D721Med (cell line): Measurements from ENCODE around the gene MYO5B.

Experiments used
- DNase-seq: peaks from one replicate; pipeline ENCODE4 v3.0.0; 2011; ENCODE audit warnings: low spot score; ENCODE audit not compliant: insufficient read length
- FAIRE-seq: peaks from 2 replicates; lab custom pipeline; 2011; peaks lifted over from hg19 to GRCh38; lab: Jason Lieb, UNC
- TF ChIP-seq, protein P1 (sequence below): IDR thresholded peaks from 2 replicates; pipeline ENCODE4 v1.5.1; 2012; ENCODE audit warnings: mild to moderate bottlenecking, control low read depth; ENCODE audit not compliant: insufficient read depth; ENCODE audit errors: missing control alignments

The MYO5B gene

DNA sequence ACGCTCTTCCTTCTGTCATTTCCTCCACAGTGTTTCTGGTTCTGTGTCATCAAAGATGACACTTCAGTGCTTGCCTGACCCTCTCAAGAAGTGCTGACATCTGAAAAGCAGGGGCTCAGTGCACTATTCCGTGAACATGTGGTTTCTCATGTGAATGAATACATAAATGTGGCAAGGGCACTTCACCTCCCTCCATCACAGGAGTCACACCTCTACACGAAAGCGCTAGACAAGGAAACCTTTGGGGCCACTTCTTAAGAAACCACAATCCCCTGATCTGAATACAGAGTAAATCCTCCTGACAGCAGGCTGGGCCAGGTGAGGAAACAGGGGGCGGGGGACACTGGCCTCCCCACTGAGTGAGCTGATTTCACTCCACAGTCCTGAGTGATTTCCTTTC is 235.8 kb downstream of the MYO5B start:
- FAIRE-seq: no peak
- no peak for DNase-seq
- TF ChIP-seq, protein P1, sequence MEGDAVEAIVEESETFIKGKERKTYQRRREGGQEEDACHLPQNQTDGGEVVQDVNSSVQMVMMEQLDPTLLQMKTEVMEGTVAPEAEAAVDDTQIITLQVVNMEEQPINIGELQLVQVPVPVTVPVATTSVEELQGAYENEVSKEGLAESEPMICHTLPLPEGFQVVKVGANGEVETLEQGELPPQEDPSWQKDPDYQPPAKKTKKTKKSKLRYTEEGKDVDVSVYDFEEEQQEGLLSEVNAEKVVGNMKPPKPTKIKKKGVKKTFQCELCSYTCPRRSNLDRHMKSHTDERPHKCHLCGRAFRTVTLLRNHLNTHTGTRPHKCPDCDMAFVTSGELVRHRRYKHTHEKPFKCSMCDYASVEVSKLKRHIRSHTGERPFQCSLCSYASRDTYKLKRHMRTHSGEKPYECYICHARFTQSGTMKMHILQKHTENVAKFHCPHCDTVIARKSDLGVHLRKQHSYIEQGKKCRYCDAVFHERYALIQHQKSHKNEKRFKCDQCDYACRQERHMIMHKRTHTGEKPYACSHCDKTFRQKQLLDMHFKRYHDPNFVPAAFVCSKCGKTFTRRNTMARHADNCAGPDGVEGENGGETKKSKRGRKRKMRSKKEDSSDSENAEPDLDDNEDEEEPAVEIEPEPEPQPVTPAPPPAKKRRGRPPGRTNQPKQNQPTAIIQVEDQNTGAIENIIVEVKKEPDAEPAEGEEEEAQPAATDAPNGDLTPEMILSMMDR: no peak

DNA sequence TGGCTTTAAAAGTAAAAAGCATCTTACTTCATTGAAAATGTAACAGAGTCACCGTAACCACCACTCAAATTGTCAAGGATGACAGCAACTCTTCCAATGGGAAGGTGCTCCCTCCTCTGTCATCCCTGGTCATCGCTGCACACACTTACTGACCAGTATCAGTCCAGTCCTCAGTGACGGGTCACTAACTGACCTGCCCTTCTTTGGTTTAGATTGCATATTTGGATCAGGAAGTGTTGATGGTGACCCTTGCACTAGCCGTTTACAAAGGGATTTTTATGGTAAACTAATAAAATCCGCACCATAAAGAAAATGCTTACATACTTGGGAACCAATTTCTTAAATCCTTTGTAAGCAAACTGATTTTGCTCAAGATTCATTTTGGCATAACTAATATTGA is 239.7 kb downstream of the MYO5B start:
- TF ChIP-seq, protein P1: no peak
- FAIRE-seq (no peak), DNase-seq (no peak)

DNA sequence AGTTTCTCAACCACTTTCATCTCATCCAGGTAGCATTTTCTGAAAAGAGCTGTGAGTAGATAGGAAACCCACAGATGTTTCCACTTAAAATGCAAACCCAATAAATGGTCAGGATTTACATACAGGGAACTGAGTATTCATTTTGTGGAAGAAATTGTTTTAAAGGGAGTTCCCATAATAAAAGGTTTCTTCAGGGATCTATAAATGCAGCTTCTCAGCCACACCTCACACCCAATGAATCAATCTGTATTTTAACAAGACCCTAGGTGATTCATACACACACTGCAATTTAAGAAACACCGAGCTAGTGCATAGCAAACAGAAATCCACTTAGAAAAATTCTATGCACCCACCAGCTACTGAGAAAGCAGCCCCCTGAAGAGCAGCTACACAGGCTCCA is 241.6 kb downstream of the MYO5B start:
- TF ChIP-seq, protein P1: no peak
- DNase-seq (no peak), FAIRE-seq (no peak)

DNA sequence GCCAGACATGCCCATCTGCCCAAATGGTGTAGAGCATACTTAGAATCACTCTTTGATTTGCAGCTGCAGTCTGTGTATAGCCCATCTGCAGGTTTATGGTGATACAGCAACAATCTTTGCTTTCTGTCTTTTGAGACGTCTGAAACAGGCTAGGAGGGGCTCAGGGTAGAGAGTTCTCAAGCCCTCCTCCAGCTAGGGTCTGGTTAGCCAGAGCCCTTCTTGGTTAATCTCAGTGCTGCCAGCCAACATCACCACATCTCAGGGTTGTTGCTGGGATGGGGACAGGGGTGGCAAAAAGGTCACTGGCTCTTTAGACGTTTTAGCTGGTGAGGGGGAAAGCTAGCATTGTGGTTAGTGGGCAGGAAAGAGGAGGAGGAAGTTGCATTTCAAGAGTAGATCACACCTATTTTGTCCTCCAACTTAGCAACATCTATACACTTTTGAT is 245.0 kb downstream of the MYO5B start:
- no peak for DNase-seq
- TF ChIP-seq, protein P1: no peak
- no peak for FAIRE-seq

DNA sequence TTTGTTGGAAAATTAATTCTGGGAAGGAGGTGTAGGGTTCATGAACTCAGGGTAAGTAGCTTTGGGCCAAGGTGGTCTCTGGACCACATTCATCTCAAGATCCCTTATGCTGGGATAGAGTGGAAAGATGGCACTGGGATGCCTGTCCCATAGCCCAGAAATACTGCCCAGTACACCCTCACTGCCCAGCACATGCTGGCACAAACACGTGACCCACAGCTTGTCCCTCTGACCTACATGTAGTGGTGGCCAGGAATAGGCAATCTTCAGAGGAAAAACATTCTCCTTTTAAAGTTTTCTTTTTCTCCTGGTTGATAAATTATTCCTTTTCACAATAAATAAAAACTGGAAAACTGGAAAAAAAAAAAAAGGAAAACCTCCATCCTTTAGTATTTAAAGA is 246.0 kb downstream of the MYO5B start:
- FAIRE-seq (no peak), DNase-seq (no peak)
- TF ChIP-seq, protein P1: no peak

DNA sequence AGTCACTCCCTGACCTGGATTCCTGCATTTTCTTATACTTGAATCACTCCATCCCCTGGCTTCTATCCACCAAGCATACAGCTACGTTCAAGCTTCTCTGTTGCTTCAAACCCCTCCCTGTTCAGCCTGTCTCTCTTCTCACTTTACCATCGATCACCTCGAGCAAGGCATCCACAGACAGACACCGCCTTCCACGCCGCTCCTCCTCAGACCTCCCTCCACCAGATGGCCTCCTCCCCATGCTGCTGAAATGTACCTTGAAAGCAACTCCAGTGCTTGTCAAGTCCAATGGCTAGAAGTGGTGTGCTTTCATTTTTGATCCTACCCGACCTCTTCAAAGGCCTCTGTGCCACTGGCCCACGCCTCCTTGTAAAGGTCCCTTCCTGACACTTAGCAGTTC is 250.3 kb downstream of the MYO5B start:
- TF ChIP-seq, protein P1: peak; percentile 2
- no peak for FAIRE-seq
- DNase-seq: no peak

DNA sequence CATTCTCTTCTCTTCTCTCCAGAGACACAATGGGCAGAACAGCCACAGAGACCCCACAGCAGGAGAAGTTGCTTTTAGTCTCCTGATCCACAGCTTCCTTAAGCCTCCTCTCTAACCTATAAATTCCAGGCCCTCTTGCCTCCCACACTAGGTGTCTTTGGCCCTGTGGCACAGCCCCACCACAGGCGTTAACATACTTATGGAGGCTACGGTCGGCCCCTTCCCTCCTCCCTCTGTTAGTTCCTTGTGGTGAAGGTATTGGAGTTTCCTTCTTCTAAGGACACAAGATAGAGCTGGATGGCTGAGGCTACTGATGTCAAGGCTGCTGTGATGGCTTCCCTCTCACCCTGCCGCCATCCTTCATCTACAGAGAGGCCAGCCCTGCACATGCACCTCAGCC is 258.1 kb downstream of the MYO5B start:
- TF ChIP-seq, protein P1: no peak
- DNase-seq (no peak), FAIRE-seq (no peak)
